HAP-1 (cell line): ENCODE measurements around the gene TANGO6.
"Not testable (repeated sequence)": the region's sequence is repeated elsewhere in the genome, so short reads cannot be mapped to it uniquely, and the experiment has no call there.

Experiments used
- DNase-seq, 2 experiments: peaks; one replicate each; pipeline ENCODE4 v3.0.0-alpha.2; 2016 to 2020; ENCODE audit warnings: low spot score in 2 of 2
- H3K27me3 ChIP-seq: fragments of 250-450 bp; sonication (Bioruptor Pico); 2 replicates; pipeline ENCODE4 v1.5.1; 2020; ENCODE audit warnings: low read depth, mild to moderate bottlenecking, moderate library complexity
- H3K36me3 ChIP-seq: fragments of 250-450 bp; sonication (Bioruptor Pico); replicated peaks from 2 replicates; pipeline ENCODE4 v1.5.1; 2020; ENCODE audit warnings: mild to moderate bottlenecking
- H3K4me1 ChIP-seq: fragments of 250-450 bp; sonication (Bioruptor Pico); 2 replicates; pipeline ENCODE4 v1.5.1; 2020; ENCODE audit warnings: mild to moderate bottlenecking
- H3K4me3 ChIP-seq: fragments of 250-450 bp; sonication (Bioruptor Pico); 2 replicates; pipeline ENCODE4 v1.5.1; 2020; ENCODE audit warnings: mild to moderate bottlenecking, moderate library complexity
- H3K9me3 ChIP-seq: fragments of 250-450 bp; sonication (Bioruptor Pico); 2 replicates; pipeline ENCODE4 v1.5.1; 2020; ENCODE audit warnings: mild to moderate bottlenecking, moderate library complexity
- in situ Hi-C: fragments of 300-500 bp; cut with MboI; formaldehyde crosslinking; loops from 3 replicates; pipeline ENCODE4 v1.14.3; 2020; ENCODE audit warnings: low sequenced_read_pairs, inconsistent platforms, mixed read lengths

TANGO6 gene

DNA sequence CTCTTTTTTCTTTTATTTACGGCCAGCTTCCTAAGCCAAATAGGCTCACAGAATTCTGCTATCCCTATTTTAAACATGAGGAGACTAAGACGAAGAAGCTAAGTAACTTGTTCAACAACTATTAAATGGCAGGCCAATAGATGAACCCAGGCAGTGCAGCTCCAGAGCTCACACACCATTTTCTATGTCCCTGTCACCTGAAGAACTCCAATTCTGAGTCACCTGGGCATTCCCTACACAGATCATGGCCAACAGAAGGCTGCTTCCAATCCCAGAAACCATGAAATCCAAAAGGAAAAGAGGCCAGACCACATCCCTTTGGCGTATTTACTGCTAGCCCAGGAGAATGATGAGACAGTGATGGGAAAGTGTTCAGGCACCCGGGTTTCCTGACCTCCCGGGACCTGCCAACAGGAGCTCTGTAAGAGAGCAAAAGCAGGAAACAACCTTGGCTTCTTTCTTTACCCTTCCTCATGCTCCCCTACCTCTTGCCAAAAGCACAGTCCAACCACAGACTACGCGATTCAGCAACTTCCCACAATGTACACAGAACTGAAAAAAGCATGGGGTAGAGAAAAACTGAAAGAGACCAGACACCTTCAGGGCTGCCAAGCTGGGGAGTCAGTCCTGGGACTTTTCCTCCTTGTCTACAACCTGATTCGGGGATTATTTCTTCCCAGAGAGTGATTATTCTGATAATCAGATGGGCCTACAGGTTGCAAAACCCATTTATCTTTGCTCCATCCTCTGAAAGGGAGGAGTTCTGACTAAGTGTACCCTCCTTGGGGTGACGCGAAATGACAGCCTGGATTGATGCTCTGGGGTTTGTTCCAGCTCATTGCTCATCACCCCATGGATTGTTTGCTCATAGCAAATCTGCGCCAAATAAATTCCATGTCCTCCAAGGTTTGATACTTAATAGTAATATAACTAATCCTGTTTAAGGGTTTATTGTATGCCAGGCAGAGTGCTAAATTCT lies 214.4 kb downstream of the TANGO6 start:
- no peak for DNase-seq
- in situ Hi-C loops = no loop called here

DNA sequence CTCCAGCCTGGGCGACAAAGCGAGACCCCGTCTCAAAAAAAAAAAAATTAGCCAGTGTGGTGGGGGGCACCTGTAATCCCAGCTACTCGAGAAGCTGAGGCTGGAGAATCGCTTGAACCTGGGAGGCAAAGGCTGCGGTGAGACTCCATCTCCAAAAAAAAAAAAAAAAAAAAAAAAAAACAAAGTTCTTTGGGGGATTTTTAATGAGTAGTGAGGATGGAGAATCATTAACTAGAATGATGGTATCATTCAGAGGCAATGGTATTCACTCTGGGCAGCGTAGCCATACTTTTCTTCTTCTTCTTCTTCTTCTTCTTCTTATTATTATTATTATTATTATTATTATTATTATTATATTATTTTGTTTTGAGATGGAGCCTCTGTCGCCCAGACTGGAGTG lies 220.2 kb downstream of the TANGO6 start:
- H3K4me1 ChIP-seq, H3K27me3 ChIP-seq, in situ Hi-C loops, DNase-seq, H3K4me3 ChIP-seq, H3K9me3 ChIP-seq, H3K36me3 ChIP-seq: not testable (repeated sequence)

More for the DNA sequence above, 214.4 kb downstream of the TANGO6 start:
- Histone ChIP-seq H3K9me3 (no peaks in the 10 kb centered on the region), H3K36me3 (no peaks in the 10 kb centered on the region), H3K27me3 (no peaks in the 10 kb centered on the region), H3K4me1 (no peaks in the 10 kb centered on the region), H3K4me3 (no peak overlapping the region)

DNA sequence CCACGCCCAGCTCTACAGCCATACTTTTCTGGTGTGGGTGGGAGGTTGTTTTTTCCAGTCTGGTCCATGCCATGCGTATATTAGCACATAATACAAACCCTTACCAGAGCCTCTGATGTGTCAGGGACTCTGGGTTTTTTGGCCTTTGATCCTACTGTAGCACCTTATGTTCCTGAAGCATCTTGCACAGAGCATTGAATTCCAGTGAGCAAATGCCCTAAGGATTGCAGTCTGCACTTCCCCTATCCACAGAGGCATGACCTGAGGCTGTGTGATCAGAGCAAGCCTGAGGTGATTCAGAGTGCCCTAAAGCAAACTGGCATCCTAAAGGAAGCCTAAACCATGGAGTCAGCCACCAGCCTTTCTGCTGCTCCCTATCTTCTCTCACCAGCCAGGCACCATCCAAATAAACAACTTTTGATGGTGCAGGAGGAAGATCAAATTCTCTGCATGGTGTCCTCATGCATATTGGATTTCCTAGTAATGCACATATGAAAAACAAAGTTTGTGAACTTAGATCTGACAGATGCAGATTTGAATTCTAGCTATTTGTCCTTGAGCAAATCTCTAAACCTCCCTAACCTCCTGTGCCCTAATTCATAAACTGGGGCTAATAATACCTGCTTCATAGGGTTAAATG lies 220.9 kb downstream of the TANGO6 start:
- H3K4me1 ChIP-seq = no peaks in the 10 kb centered on the region
- H3K4me3 ChIP-seq = no peak overlapping the region
- DNase-seq = no peak
- no peaks in the 10 kb centered on the region for H3K9me3 ChIP-seq
- in situ Hi-C loops = no loop called here
- H3K36me3 ChIP-seq = no peaks in the 10 kb centered on the region
- no peaks in the 10 kb centered on the region for H3K27me3 ChIP-seq

DNA sequence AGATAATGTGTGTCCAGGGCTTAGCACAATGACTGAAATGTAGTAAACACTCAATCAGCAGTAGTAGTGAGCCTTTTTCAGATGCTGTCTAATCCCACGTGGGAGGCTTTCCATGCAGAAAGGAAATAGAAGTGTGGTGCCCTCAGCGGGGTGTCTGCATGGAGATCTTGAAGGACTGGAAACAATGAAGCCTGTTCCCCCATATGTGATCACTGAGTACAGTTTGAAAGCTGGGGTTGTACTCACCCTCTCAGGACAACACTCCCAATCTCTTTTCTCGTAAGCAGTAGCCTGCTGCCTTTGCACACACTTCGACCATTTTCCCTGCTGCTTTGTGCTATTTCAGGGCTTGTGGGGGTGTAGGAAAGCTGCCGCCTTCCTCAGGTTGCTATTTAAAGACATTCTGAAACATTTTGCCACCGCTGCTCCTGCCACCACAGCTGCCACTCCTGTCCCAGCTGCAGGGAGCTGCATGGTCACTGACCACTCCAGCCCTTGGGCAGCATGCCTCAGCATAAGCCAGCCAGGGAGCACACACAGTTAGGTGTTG lies 221.5 kb downstream of the TANGO6 start:
- Histone ChIP-seq H3K4me3 (no peak overlapping the region), H3K4me1 (no peaks in the 10 kb centered on the region), H3K9me3 (no peaks in the 10 kb centered on the region), H3K27me3 (no peaks in the 10 kb centered on the region), H3K36me3 (no peaks in the 10 kb centered on the region)
- in situ Hi-C loops = no loop called here
- DNase-seq = no peak

DNA sequence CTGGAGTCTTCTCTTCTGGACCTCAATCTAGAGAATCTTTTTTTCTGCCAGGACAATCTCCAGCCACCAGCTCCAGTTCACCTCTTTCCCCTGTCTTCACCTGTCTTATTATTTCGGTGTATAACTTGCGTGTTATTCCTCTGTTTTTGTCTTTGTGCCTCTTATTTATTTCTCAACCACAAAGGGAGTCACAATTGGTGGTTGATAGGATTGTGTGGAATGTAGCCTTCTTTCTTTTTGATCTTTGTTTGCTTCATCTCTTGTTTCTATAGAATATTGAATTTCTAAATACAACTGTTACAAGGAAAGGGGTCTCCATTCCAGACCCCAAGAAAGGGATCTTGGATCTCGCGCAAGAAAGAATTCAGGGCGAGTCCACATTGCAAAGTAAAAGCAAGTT lies 226.2 kb downstream of the TANGO6 start:
- in situ Hi-C loops = no loop called here
- no peak for DNase-seq
- Histone ChIP-seq H3K9me3 (no peaks in the 10 kb centered on the region), H3K36me3 (no peaks in the 10 kb centered on the region), H3K4me3 (no peak overlapping the region), H3K27me3 (no peaks in the 10 kb centered on the region), H3K4me1 (0 out of 2 replicates have a peak, but pooled peaks cover 3% of the 10 kb centered on the region)

DNA sequence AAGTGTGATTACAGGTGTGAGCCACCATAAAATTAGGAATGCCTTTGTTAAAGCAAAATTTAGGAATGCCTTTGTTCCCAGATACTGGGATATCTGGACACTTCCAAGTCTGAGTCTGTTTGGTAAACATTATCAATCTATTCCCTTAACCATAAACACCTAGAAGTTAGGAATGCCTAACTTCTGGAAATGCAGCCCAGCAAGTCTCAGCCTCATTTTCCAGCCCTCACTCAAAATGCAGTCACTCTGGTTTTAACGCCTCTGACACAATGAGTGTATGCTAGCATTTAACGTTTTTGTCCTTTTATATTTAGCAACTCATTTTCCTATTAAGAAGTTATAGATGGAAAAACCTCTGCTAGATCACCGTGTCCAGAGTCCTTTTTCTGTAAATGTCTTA lies 227.7 kb downstream of the TANGO6 start:
- Histone ChIP-seq H3K4me1 (0 out of 2 replicates have a peak, but pooled peaks cover 3% of the 10 kb centered on the region), H3K36me3 (no peaks in the 10 kb centered on the region), H3K9me3 (no peaks in the 10 kb centered on the region), H3K4me3 (no peak overlapping the region), H3K27me3 (no peaks in the 10 kb centered on the region)
- in situ Hi-C loops = no loop called here
- DNase-seq = no peak

DNA sequence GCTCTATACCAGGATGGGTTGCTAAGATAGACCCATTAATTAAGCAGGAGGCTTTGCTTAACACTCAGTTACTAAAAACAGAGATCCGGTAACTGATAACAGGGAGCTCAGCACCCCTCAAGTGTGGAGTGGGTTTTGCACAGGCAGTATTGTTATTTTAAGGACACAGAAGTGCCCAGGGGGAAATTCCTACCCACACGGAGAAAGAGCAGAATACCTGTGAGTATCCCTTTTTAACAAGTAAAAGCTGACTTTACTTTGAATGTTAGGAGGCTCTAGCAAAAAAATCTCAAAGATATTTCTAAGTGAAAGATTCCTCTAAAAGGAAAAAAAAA lies 229.3 kb downstream of the TANGO6 start:
- Histone ChIP-seq H3K27me3 (no peaks in the 10 kb centered on the region), H3K36me3 (no peaks in the 10 kb centered on the region), H3K9me3 (no peaks in the 10 kb centered on the region), H3K4me1 (0 out of 2 replicates have a peak, but pooled peaks cover 3% of the 10 kb centered on the region), H3K4me3 (no peak overlapping the region)
- DNase-seq = no peak
- in situ Hi-C loops = no loop called here

DNA sequence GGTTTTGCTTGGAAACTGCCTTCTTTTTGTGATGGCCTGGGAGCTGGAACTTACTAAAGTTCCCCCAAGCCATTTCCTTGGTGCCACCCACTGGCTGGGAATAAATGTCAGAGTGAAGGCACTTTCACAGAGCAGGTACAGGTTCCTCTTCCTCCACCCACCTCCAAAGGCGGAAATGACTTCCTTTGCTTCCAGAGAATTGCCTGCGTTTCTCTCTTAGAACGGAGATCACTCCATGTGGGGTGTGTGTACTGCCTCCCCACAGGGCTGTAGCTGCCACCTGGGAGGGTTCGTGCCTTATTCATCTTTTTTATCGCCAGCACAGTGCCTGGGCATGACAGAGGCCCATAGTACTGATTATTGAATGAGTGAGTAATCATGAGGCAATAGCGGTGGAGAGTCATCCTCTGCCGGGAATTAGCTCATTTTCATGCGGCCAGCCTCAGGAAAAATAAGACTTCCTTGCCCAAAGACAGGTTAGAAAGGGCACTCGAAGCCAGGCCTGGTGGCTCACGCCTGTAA lies 229.9 kb downstream of the TANGO6 start:
- Histone ChIP-seq H3K4me1 (0 out of 2 replicates have a peak, but pooled peaks cover 3% of the 10 kb centered on the region), H3K27me3 (no peaks in the 10 kb centered on the region), H3K9me3 (no peaks in the 10 kb centered on the region), H3K4me3 (no peak overlapping the region), H3K36me3 (no peaks in the 10 kb centered on the region)
- DNase-seq = no peak
- in situ Hi-C loops = no loop called here

DNA sequence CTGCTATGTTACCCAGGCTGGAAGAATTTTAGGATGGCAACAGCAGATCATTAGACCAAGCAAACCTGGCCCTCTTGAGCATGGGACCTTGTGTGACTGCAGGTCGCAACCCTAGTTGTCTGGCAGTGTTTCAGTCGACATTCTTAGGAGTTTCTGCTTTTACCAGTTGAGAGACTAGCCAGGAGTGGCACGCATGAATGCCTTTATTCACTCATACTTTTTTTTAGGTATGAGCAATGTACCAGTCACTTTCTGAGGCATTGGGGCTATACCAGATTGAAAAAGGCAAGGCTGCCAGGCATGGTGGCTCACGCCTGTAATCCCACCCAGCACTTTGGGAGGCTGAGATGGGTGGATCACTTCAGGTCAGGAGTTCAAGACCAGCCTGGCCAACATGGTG lies 233.9 kb downstream of the TANGO6 start:
- H3K4me1 ChIP-seq = 0 out of 2 replicates have a peak, but pooled peaks cover 3% of the 10 kb centered on the region
- DNase-seq = no peak
- in situ Hi-C loops = no loop called here
- H3K4me3 ChIP-seq = no peak overlapping the region
- no peaks in the 10 kb centered on the region for H3K9me3 ChIP-seq
- no peaks in the 10 kb centered on the region for H3K36me3 ChIP-seq
- H3K27me3 ChIP-seq = no peaks in the 10 kb centered on the region

DNA sequence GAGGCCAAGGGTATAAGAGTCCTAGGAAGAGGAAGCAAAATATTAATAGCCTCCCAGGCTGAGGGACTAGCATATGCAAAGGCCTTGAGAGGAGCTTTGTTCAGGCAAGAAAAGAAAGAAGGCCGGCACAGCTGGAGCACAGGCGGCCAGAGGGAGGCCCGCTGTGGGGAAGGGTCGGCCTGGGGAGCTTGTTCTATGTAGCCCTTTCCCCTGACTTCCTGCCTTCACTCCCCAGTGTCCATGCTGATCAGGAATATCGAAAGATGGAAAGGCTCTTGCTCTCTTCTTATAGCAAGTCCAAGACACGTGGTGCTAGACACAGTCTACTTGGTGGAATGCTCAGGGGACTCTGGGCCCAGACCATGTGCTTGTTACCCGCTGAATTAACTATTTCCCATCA lies 234.7 kb downstream of the TANGO6 start:
- in situ Hi-C loops = no loop called here
- no peak overlapping the region for H3K4me3 ChIP-seq
- no peaks in the 10 kb centered on the region for H3K27me3 ChIP-seq
- no peak for DNase-seq
- H3K4me1 ChIP-seq = no peaks in the 10 kb centered on the region
- H3K36me3 ChIP-seq = no peaks in the 10 kb centered on the region
- H3K9me3 ChIP-seq = no peaks in the 10 kb centered on the region

DNA sequence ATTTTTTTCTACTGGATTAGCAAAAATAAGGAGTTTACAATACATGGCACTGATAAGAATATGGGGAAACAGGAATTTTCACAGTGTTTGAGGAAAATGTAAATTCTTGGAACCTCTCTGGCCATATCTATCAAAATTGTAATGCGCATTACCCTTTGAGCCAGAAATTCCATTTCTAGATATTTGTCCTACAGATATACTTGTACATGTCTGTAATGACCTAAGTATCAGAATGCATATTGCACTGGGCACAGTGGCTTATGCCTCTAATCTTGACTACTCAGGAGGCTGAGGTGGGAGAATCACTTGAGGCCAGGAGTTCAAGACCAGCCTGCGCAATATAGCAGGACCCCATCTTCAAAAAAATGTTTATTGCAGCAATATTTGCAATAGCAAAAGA lies 236.4 kb downstream of the TANGO6 start:
- Histone ChIP-seq H3K27me3 (no peaks in the 10 kb centered on the region), H3K4me3 (no peak overlapping the region), H3K9me3 (no peaks in the 10 kb centered on the region), H3K36me3 (no peaks in the 10 kb centered on the region), H3K4me1 (no peaks in the 10 kb centered on the region)
- no peak for DNase-seq
- in situ Hi-C loops = no loop called here

DNA sequence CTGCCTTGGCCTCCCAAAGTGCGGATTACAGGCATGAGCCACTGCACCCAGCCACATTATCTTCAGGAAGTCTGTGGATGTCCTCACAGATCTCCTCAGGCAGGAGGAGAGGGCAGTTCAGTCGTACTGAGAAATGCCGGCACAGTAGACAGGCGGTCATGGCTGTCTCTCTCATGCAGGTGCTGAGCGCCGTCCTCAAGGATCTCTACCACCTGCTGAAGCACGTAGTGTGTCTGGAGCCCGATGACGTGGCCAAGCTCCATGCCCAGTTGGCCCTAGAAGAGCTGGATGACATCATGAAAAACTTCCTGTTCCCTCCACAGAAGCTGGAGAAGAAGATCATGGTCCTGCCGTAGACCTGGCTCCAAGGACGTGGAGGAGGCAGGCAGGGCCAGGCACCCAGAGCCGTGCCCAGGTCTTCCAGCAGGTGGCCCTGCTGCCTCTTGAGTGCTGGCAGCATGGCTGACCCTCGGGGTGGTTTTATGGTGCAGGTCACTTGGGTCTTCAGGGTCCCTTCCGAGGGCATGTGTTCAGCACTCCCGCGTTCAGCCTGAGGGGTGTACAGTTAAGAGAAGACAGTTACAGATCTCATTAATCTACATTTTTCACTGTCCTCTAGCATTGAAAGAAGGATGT lies 240.1 kb downstream of the TANGO6 start:
- H3K4me3 ChIP-seq = no peak overlapping the region
- no peaks in the 10 kb centered on the region for H3K27me3 ChIP-seq
- no peaks in the 10 kb centered on the region for H3K36me3 ChIP-seq
- H3K4me1 ChIP-seq = no peaks in the 10 kb centered on the region
- no peak for DNase-seq
- H3K9me3 ChIP-seq = no peaks in the 10 kb centered on the region
- in situ Hi-C loops = no loop called here

DNA sequence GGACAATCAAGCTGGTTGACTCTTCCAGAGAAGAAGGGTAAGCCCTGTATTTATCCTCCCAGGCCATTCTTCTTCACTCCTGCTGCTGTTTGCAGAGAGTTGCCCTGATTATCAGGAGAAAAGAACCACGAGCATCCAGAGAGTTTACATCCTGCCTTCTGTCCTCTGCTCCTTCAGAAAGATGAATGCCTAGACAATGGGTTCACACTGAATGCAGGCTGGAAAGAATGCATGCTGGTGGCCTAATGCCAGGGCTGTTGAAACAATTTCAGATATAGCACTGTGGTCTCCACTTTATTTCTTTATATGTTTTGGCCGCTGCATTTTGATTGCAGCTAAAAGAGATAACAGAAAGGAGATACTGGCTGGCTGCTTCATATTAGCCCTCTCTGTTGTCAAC lies 241.0 kb downstream of the TANGO6 start:
- H3K4me3 ChIP-seq = no peak overlapping the region
- no peaks in the 10 kb centered on the region for H3K36me3 ChIP-seq
- in situ Hi-C loops = no loop called here
- H3K27me3 ChIP-seq = no peaks in the 10 kb centered on the region
- H3K9me3 ChIP-seq = no peaks in the 10 kb centered on the region
- H3K4me1 ChIP-seq = no peaks in the 10 kb centered on the region
- no peak for DNase-seq
